HG02852 (cell line): ENCODE results near the gene CD82.

Experiments used
- ATAC-seq: cut with Tn5 transposase; IDR thresholded peaks from one replicate; pipeline ENCODE4 v1.9.1; 2021; ENCODE audit warnings: mild to moderate bottlenecking, moderate library complexity; ENCODE audit not compliant: unreplicated experiment

The CD82 gene

DNA sequence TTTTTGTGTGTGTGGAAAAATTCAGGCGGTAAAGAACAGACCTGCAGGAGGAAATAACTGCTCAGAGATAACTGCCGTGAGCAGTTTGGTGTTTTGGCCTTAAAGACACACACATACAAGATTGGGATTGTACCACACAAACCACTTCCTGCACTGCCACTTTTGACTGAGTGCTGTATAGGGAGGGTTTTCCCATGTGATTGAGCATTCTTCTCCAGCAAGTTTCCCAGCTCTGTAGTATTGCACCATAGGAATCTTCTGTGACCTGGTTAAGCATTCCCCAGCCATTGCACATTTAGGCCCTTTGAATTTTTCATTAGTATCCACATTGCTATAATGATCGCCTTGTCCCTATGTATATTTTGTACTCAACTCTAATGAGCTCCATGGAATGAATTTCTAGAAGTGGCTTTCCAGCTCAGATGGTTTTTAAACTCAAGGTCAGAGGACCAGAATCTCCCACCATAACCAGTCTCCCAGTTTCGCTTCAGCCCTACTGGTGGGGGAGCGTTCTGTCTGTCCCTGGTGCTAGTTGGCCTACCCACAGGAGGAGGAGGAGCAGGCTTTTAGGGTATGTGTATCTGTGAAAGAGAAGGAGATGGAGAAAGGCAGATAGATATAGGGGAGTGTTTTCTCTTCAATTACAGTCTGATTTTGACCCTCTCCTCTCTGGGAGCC lies 9.3 kb downstream of the CD82 start:
- peak; percentile 46 for ATAC-seq

- ATAC-seq = peak; percentile 20
These were observed 9.8 kb downstream of the CD82 start for GRCh38 chr11:44575288-44575672.

- no peak for ATAC-seq
These were observed 10.5 kb downstream of the CD82 start for GRCh38 chr11:44575962-44576361.

DNA sequence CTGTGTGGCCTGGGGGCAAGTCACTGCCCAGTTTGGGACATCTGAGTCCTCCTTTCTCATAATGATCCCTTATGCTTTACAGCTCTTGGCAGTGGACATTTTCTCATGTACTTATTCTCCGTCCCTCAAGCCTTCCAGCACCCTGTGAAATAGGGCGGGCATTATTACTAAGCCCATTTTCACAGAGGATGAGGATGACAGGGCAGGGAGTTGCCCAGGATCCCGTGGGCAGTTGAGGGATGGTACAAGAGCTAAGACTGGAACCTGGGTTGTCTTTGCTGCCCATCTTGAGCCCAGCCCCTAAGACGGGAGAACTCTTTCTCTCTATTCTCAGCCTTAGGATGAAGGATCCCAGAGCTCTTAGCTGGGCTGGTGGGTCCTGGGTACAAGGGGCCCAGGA lies 11.2 kb downstream of the CD82 start:
- ATAC-seq = no peak

- no peak for ATAC-seq
These were observed 11.9 kb downstream of the CD82 start for GRCh38 chr11:44577231-44577830.

GRCh38 chr11:44578279-44578678 lies 12.8 kb downstream of the CD82 start:
- ATAC-seq = peak; percentile 54

- ATAC-seq = no peak
These were observed 13.9 kb downstream of the CD82 start for GRCh38 chr11:44579302-44579761.

DNA sequence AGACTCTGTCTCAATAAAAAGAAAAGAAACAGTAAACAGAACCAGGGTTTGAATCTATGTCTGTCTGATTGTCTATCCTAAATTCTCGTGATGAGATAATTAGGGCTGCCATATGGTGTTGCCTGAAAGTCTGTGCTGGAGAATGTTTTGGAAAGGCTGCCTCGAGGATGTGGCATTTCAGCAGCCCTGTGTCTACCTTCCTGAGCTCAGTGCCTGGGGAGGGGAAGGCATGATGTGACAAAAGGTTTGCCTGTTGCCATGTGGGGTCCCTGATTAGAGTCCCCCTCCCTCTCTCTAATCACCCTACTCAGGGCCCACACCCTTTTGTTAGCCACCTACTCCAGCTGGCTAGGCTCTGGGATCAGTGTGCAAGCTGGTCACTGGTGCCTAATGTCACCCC lies 15.2 kb downstream of the CD82 start:
- no peak for ATAC-seq

GRCh38 chr11:44581246-44581645 lies 15.8 kb downstream of the CD82 start:
- ATAC-seq = no peak

GRCh38 chr11:44582641-44583352 lies 17.3 kb downstream of the CD82 start:
- no peak for ATAC-seq

- no peak for ATAC-seq
These were observed 17.8 kb downstream of the CD82 start for GRCh38 chr11:44583353-44583669.

DNA sequence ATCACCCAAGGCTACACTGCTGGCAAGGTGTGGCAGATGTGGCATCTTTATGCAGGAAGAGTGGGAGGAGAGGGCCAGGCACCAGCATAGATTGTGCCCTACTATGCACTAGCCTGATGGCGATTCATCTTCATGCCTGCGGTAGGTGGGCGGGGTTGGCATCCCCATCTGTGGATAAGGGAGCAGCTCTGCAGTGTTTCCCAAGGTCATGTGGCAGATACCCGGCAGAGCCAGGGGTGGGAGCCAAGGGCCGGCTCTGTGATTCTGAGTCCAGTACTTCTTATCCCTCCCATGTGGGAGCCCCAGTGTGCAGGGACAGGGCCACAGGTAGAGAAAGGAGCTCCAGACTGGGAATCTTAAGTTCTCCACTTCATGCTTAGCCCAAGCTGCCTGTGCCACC lies 20.0 kb downstream of the CD82 start:
- no peak for ATAC-seq

DNA sequence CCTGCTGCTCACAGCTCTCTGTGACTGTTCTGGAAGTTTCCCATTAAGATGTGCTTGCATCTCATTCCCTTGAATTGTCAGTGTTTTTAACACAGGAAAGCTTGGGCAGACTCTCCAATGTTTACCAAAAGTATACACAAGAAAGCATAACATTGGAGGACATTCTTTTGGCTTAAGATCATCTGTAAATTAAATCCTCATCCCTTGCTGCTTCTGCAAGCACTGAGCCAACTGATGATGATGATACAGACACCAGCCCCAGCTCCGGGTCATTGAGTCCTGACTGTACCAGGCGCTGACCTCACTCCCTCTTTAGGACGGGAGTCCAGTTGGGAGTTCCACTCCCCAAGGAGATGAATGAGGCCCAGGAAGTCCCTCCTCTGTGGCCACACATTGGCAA lies 23.8 kb downstream of the CD82 start:
- ATAC-seq = no peak

GRCh38 chr11:44590769-44591168 lies 25.3 kb downstream of the CD82 start:
- no peak for ATAC-seq

GRCh38 chr11:44591557-44591956 lies 26.1 kb downstream of the CD82 start:
- ATAC-seq = no peak

DNA sequence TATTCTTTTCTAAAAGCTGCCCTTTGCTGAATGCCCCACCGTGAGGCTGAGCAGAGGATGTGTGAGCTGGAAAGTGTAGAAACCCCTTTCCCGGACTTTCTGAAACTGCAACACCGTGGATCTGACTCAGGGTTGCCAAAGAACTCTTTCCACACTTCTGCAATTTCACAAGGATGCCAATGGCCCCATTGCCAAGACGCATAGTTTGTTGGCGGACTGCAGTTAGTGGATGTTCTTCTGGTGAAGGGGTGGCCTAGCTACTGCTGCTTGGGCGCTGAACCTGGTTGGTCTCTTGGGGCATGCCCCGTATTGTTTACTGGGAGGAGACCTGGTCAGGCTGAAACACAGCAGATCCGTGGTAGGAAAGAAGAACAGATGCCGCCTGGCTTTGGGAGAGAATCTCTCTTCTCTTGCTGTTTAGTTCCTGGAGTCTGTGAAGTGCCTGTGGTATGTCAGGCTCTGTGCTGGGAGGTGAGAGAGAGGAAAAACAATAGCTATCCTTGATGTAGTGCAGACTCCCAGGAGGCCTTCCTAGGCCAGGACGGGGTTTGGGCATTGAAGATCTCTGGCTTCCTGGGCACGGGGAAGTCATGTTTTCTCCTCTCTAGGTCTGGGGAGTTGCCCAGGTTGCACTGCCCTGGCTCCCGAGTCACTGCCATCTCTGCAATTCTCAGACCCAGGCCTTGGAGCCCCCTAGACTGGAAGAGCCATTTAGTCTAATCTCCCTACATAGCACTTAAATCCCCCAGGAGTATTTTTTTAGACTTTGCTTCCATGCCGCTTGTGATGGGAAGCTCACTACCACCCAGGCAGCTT lies 26.9 kb downstream of the CD82 start:
- no peak for ATAC-seq

DNA sequence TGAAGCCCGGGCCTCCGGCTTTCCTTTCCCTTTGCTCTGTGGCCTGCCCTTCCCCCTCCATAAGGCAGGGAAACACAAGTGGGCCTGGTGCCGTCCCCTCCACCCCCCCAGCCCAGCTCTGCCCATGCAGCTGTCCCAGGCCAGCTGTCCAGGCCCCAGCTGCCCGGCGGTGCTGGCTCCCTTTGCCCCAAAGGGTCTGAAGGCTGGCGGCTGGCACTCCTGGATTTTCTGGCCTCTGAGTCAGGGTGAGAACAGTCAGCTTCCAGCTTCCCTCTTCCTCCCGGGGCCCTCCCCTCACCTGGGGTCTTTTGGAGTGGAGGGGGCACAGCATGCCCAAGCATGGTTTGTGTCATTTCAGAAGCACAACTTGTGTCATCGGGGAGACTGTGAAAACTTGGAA lies 27.8 kb downstream of the CD82 start:
- no peak for ATAC-seq

DNA sequence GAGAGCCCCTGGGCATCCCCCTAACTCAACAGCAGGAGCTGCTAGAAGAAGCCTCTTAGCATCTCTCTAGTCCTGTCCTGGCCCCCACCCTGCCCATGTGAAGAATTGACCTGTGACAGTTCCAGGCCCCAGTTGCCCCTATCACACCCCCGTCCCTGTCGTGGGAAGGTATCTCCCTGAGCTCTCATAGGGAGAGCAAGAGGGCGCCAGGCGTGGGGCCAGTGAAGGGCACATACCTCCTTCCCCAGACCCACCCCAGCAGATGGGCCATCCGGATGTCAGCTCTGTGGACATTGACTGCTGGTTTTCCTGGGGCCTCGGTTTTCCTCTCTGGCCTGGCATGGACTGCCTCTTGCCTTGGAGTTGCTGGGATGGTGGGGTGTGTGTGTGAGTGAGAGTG lies 29.5 kb downstream of the CD82 start:
- no peak for ATAC-seq

DNA sequence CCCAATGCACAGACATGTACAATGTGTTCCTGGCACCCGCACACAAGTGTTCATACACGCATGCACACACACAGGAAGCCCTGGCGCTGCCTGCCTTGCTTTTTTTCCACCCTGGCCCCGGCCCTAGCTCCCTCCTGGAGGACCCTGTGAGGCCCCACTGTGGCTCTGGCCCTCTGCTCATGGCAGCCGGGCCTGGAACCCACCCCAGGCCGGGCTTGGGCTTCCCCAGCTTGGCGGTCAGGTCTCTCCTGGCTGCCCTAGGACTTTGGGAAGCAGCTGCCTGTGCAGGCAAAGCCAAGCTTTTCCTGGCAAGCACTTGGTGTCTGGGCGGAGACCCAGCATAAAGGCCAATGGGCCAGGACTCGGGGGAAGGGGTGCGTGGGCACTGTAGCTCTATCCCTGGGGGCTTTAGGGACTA lies 30.5 kb downstream of the CD82 start:
- ATAC-seq = no peak

DNA sequence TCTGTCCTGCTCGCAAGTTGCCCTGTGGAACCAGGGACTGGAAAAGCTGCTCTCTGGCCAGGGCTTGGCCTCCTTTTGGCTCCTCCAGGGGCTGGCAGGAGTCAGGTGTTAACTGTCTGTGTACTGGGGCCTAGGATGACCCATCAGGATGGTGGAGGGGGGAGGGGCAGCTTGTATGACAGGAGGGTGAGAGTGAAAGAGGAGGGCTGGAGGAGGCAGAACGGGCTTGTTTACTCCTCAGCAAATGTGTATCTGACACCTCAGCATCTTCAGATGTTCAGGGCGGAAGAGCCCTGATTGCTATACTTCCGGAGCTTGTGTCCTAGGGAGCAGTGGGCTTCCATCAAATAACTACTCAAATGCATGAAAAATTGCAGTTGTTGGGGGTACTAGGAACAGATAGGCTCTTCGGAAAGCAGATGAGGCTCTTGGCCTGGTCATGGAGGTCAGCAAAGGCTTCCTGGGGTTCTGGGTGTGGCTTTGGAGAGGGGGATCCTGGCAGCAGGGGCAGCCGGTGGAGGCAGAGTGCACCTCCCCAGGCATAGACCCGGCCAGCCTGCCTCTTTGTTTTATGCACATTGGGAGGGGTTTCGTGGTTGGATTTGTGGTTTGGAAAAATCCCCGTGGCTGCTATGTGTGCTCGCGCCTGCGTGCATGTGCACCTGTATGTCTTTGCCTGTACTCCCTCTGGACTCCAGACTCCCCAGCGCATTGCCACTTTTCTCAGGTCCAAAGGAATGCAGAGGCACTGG lies 31.2 kb downstream of the CD82 start:
- ATAC-seq = peak; percentile 54
